GM12878 (cell line): ENCODE results near the gene RAP1GDS1. TPM values are rescaled to one million over a fixed set of nuclear protein-coding genes. Genes with fewer than 3 reads are reported as not detected.

Experiments used
- ATAC-seq: fragments of 200-7000 bp; cut with Tn5 transposase; 3 replicates; pipeline ENCODE4 v1.9.1; 2020; ENCODE audit warnings: mild to moderate bottlenecking, moderate library complexity
- BruUV-seq: library from RNA; stranded (reverse); fragments of 400-500 nt; replicated peaks from 2 replicates; lab custom pipeline; 2021; lab: Mats Ljungman, UMichigan
- CTCF ChIA-PET: fragments of 300-600 bp; sonication (Branson Sonifier 250); formaldehyde crosslinking; extraction: SDS; loops from one replicate; lab custom pipeline; 2021; ENCODE audit warnings: inconsistent platforms; lab: Yijun Ruan, JAX
- POLR2A ChIA-PET: fragments of 350-600 bp; formaldehyde crosslinking; extraction: SDS; loops from one replicate; lab custom pipeline; 2021; ENCODE audit warnings: inconsistent platforms; lab: Charles Lee
- RAD21 ChIA-PET: fragments of 300-600 bp; sonication (Branson Sonifier 250); formaldehyde crosslinking; loops from one replicate; lab custom pipeline; 2023; ENCODE audit warnings: antibody characterized with exemption; ENCODE audit not compliant: unreplicated experiment; lab: Charles Lee
- SMC1A ChIA-PET: fragments of 300-600 bp; sonication (Branson Sonifier 250); formaldehyde crosslinking; loops from one replicate; lab custom pipeline; 2023; ENCODE audit not compliant: unreplicated experiment, uncharacterized antibody; lab: Charles Lee
- DNase-seq: peaks from one replicate; pipeline ENCODE4 v3.0.0-alpha.2; 2011; ENCODE audit warnings: low read depth, low spot score
- FAIRE-seq: peaks from 3 replicates; lab custom pipeline; 2011; peaks lifted over from hg19 to GRCh38; lab: Jason Lieb, UNC
- H2AFZ ChIP-seq: 2 replicates; pipeline ENCODE4 v1.6.0; 2011; ENCODE audit warnings: low read depth, low read length, control low read depth; ENCODE audit not compliant: control insufficient read depth
- H3K27ac ChIP-seq: 2 replicates; pipeline ENCODE4 v1.5.1; 2011; ENCODE audit warnings: control low read depth; ENCODE audit not compliant: control insufficient read depth, insufficient read depth
- H3K27me3 ChIP-seq, 2 experiments: replicated peaks in 1 of 2; 2 replicates each; pipeline versions ENCODE4 v1.6.0 to v1.6.1; 2011; ENCODE audit warnings: low read length in 1 of 2; ENCODE audit not compliant: control insufficient read depth in 2 of 2, insufficient read depth in 2 of 2
- H3K36me3 ChIP-seq, 2 experiments: 2 replicates each; pipeline ENCODE4 v1.5.1; 2011; ENCODE audit warnings: low read length in 1 of 2; ENCODE audit not compliant: control insufficient read depth in 2 of 2, insufficient read depth in 2 of 2
- H3K4me1 ChIP-seq: 2 replicates; pipeline ENCODE4 v1.6.1; 2011; ENCODE audit warnings: mild to moderate bottlenecking, low read length, moderate library complexity, mixed read lengths; ENCODE audit not compliant: control insufficient read depth, insufficient read depth
- H3K4me2 ChIP-seq: 2 replicates; pipeline ENCODE4 v1.6.0; 2011; ENCODE audit warnings: control low read depth; ENCODE audit not compliant: control insufficient read depth, insufficient read depth
- H3K4me3 ChIP-seq: fragments of 200-600 bp; sonication (generic); 2 replicates; pipeline ENCODE4 v1.5.1; 2016
- H3K79me2 ChIP-seq: 2 replicates; pipeline ENCODE4 v1.6.0; 2011; ENCODE audit warnings: low read length; ENCODE audit not compliant: control insufficient read depth, insufficient read depth
- H3K9ac ChIP-seq: 2 replicates; pipeline ENCODE4 v1.8.0; 2011; ENCODE audit warnings: low read length, control low read depth, mixed read lengths; ENCODE audit not compliant: control insufficient read depth, insufficient read depth
- H3K9me3 ChIP-seq: replicated peaks from 3 replicates; pipeline ENCODE4 v1.5.1; 2011; ENCODE audit warnings: mild to moderate bottlenecking, low read length; ENCODE audit not compliant: control insufficient read depth, insufficient read depth
- H4K20me1 ChIP-seq: 2 replicates; pipeline ENCODE4 v1.6.0; 2011; ENCODE audit not compliant: control insufficient read depth, insufficient read depth
- BHLHE40 ChIP-seq, 2 experiments: fragments of 450-650 bp in 1 of 2; IDR thresholded peaks; 2 replicates each; pipeline ENCODE4 v1.6.1; 2011 to 2017; ENCODE audit warnings: low read depth in 2 of 2, borderline replicate concordance in 1 of 2, improper control_type of control experiment in 1 of 2, low read length in 1 of 2, mild to moderate bottlenecking in 1 of 2
- DPF2 ChIP-seq: fragments of 450-650 bp; IDR thresholded peaks from 2 replicates; pipeline ENCODE4 v1.6.1; 2017; ENCODE audit warnings: mild to moderate bottlenecking
- EED ChIP-seq: sonication (generic); IDR thresholded peaks from 2 replicates; pipeline ENCODE4 v1.6.1; 2016; ENCODE audit warnings: antibody characterized with exemption, low read depth
- GATAD2B ChIP-seq: fragments of 450-650 bp; conservative IDR thresholded peaks from 2 replicates; pipeline ENCODE4 v1.6.1; 2017; ENCODE audit warnings: low read depth, mild to moderate bottlenecking, moderate library complexity
- IKZF1 ChIP-seq: fragments of 450-650 bp; conservative IDR thresholded peaks from 2 replicates; pipeline ENCODE4 v1.6.1; 2017; ENCODE audit warnings: antibody characterized with exemption, mild to moderate bottlenecking
- IKZF2 ChIP-seq, 2 experiments: fragments of 450-650 bp; IDR thresholded peaks; 2 replicates each; pipeline ENCODE4 v1.6.1; 2017; ENCODE audit warnings: mild to moderate bottlenecking in 2 of 2, moderate library complexity in 2 of 2
- KAT2A ChIP-seq: conservative IDR thresholded peaks from 2 replicates; pipeline ENCODE4 v1.6.1; 2011; ENCODE audit warnings: low read depth, low read length; ENCODE audit not compliant: control insufficient read depth
- KLF5 ChIP-seq: fragments of 450-650 bp; IDR thresholded peaks from 2 replicates; pipeline ENCODE4 v1.6.1; 2014; ENCODE audit warnings: mild to moderate bottlenecking; ENCODE audit not compliant: partially characterized antibody
- NFYA ChIP-seq: IDR thresholded peaks from 2 replicates; pipeline ENCODE4 v1.6.1; 2011; ENCODE audit warnings: low read depth, mild to moderate bottlenecking, low read length, improper control_type of control experiment, borderline replicate concordance
- POU2F2 ChIP-seq: IDR thresholded peaks from 3 replicates; pipeline ENCODE4 v1.6.1; 2011; ENCODE audit warnings: low read depth, mild to moderate bottlenecking, low read length, borderline replicate concordance
- SIN3A ChIP-seq: IDR thresholded peaks from 2 replicates; pipeline ENCODE4 v1.6.1; 2012; ENCODE audit warnings: low read depth, low read length, improper control_type of control experiment
- TCF3 ChIP-seq: IDR thresholded peaks from 2 replicates; pipeline ENCODE4 v1.6.1; 2012; ENCODE audit warnings: low read depth, mild to moderate bottlenecking, low read length, borderline replicate concordance; ENCODE audit not compliant: insufficient read depth
- ZNF384 ChIP-seq: IDR thresholded peaks from 2 replicates; pipeline ENCODE4 v1.6.1; 2012; ENCODE audit warnings: low read depth, mild to moderate bottlenecking, low read length, improper control_type of control experiment, borderline replicate concordance
- ZSCAN29 ChIP-seq: fragments of 450-650 bp; IDR thresholded peaks from 2 replicates; pipeline ENCODE4 v1.6.1; 2017; ENCODE audit warnings: mild to moderate bottlenecking, moderate library complexity
- WGBS: methylation state at CpG from one replicate; pipeline ENCODE4 v1.1.6; 2016; ENCODE audit warnings: low lambda C conversion rate; ENCODE audit not compliant: insufficient replicate concordance, insufficient coverage; ENCODE audit errors: missing lambda C conversion rate; 5-methylcytosine and 5-hydroxymethylcytosine counted together
- in situ Hi-C: fragments of 300-500 bp; cut with MboI; formaldehyde crosslinking; loops from 9 replicates; pipeline ENCODE4 v1.14.3; 2018; ENCODE audit warnings: mixed read lengths
- intact Hi-C: fragments of 100-400 bp; cut with micrococcal nuclease; formaldehyde crosslinking; loops from one replicate; pipeline ENCODE4 v1.14.2; 2022; ENCODE audit not compliant: unreplicated experiment
- polyA plus RNA-seq, 11 experiments: library from polyadenylated mRNA; depleted of rRNA in 4 of 11; unstranded in 6 of 11; stranded (reverse) in 5 of 11; fragments of >200 nt; fragmentation: Nextera tagmentation in 4 of 11; fragmentation: Illumina TruSeq in 1 of 11; extraction: Ambion mirVana in 4 of 11; extraction: Trizol in 1 of 11; gene quantifications; 1 replicate in 1 of 11; 2 replicates in 10 of 11; pipeline versions ENCODE4 v1.2.1 to v1.2.3, GENCODE V29; 2011 to 2016; ENCODE audit warnings: inconsistent platforms in 2 of 11, missing spikeins in 2 of 11, low read depth in 1 of 11
- total RNA-seq, 4 experiments: library from RNA; depleted of rRNA in 3 of 4; stranded (reverse); fragments of >200 nt in 3 of 4; fragmentation: Illumina TruSeq in 1 of 4; extraction: Trizol in 1 of 4; gene quantifications; 2 replicates each; pipeline versions ENCODE4 v1.2.1 to v1.2.3, GENCODE V29; 2013 to 2021
- TF ChIP-seq, protein P1 (sequence below): fragments of 450-650 bp; IDR thresholded peaks from 2 replicates; pipeline ENCODE4 v1.6.1; 2017; ENCODE audit warnings: antibody characterized with exemption, mild to moderate bottlenecking, moderate library complexity

Gene RAP1GDS1
- total and polyA plus RNA-seq, 10 of the 15 experiments (the other 5 are each of a cell fraction or from before 2014, with no cell fraction given) = 12.0 to 30.5 (median 20.7) TPM

- POLR2A ChIA-PET = interaction anchor here (1.5 to 2.3 kb wide), 6 partner anchors 9 to 827 kb away, joined by 3 to 12 read pairs (median 4); partner anchors contain the start of gene ADH5
- ATAC-seq (peak; percentile 18), DNase-seq (no peak), FAIRE-seq (no peak)
- H3K36me3 ChIP-seq = no peaks in the 10 kb centered on the region
- CTCF ChIA-PET = interaction anchor here (0.6 to 1.5 kb wide), 5 partner anchors 22 to 726 kb away, joined by 3 to 6 read pairs (median 3); no protein-coding TSS in a partner anchor
- H3K4me2 ChIP-seq = peak overlapping the region; percentile 77
- H3K27me3 ChIP-seq = no peaks in the 10 kb centered on the region
- peak overlapping the region; percentile 38 for H3K27ac ChIP-seq
- peaks cover 25% of the 10 kb centered on the region for H3K79me2 ChIP-seq
- H3K4me1 ChIP-seq = no peaks in the 10 kb centered on the region
- in situ Hi-C loops = loop anchor here (10.0 kb wide), 1 partner anchor 663 kb away; the partner anchor contains the start of gene EIF4E
- under 1% methylated on average over 36 of the region's 78 CpGs for WGBS
- intact Hi-C loops = loop anchor here (2.0 to 10.0 kb wide), 6 partner anchors 57 to 1141 kb away; partner anchors contain the start of genes EIF4E and STPG2
- H3K9ac ChIP-seq = peak overlapping the region; percentile 82
- H3K9me3 ChIP-seq = no peaks in the 10 kb centered on the region
- RAD21 ChIA-PET = interaction anchor here (0.7 to 3.1 kb wide), 12 partner anchors 15 to 826 kb away, joined by 3 to 16 read pairs (median 3); partner anchors contain the start of genes METAP1 and STPG2
- BruUV-seq = no TSS peak
- SMC1A ChIA-PET = interaction anchor here (0.5 to 1.6 kb wide), 9 partner anchors 9 to 1764 kb away, joined by 3 to 7 read pairs (median 4); partner anchors contain the start of gene STPG2
- no peaks in the 10 kb centered on the region for H4K20me1 ChIP-seq
- peak overlapping the region; percentile 85 for H2AFZ ChIP-seq
- peak overlapping the region; percentile 72 for H3K4me3 ChIP-seq
- TF ChIP-seq ZNF384 (0 out of 2 replicates have a peak, but pooled peaks have one; percentile 10), BHLHE40 (IDR thresholded peaks at IDR 0.05; ENCODE audit: borderline replicate concordance in 1 of 2, low read depth in 2 of 2, low read length in 1 of 2) (0 out of 4 replicates have a peak, but pooled peaks of 1 of the 2 experiments have one; percentile 29), POU2F2 (0 out of 3 replicates have a peak, but pooled peaks have one; percentile 15), IKZF1 (peak; percentile 59), IKZF2 (IDR thresholded peaks at IDR 0.05) (peak; percentile 38 to 54; a peak in 1 of 4 replicates), ZSCAN29 (no peak), SIN3A (0 out of 2 replicates have a peak, but pooled peaks have one; percentile 20), TCF3 (0 out of 2 replicates have a peak, but pooled peaks have one; percentile 21), DPF2 (peak; percentile 22), GATAD2B (peak; percentile 51; the same call in 1 of the 2 replicates), NFYA (no peak), KLF5 (peak; percentile 26), EED (peak; percentile 37), KAT2A (no peak)
- TF ChIP-seq, protein P1, sequence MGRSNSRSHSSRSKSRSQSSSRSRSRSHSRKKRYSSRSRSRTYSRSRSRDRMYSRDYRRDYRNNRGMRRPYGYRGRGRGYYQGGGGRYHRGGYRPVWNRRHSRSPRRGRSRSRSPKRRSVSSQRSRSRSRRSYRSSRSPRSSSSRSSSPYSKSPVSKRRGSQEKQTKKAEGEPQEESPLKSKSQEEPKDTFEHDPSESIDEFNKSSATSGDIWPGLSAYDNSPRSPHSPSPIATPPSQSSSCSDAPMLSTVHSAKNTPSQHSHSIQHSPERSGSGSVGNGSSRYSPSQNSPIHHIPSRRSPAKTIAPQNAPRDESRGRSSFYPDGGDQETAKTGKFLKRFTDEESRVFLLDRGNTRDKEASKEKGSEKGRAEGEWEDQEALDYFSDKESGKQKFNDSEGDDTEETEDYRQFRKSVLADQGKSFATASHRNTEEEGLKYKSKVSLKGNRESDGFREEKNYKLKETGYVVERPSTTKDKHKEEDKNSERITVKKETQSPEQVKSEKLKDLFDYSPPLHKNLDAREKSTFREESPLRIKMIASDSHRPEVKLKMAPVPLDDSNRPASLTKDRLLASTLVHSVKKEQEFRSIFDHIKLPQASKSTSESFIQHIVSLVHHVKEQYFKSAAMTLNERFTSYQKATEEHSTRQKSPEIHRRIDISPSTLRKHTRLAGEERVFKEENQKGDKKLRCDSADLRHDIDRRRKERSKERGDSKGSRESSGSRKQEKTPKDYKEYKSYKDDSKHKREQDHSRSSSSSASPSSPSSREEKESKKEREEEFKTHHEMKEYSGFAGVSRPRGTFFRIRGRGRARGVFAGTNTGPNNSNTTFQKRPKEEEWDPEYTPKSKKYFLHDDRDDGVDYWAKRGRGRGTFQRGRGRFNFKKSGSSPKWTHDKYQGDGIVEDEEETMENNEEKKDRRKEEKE = no peak
These were observed 464 bp downstream of the RAP1GDS1 start for GRCh38 chr4:98261405-98262291.
